Natural killer cell (primary cell): ENCODE measurements around the gene SPRY4. TPM values are rescaled to one million over a fixed set of nuclear protein-coding genes. Genes with fewer than 3 reads are reported as not detected.
"Not testable (repeated sequence)": the region's sequence is repeated elsewhere in the genome, so short reads cannot be mapped to it uniquely, and the experiment has no call there.

Experiments
- ATAC-seq, 3 donors: fragments of 150-1000 bp in 2 of 3; fragments of 200-7000 bp in 1 of 3; cut with Tn5 transposase; 1 replicate in 1 of 3; 2 replicates in 2 of 3; pipeline ENCODE4 v1.10.0; 2021; ENCODE audit warnings: mild to moderate bottlenecking in 2 of 3, moderate library complexity in 2 of 3
- DNase-seq, 2 donors: peaks; one replicate each; pipeline versions ENCODE4 v3.0.0 to v3.0.0-alpha.2; 2013 to 2021; ENCODE audit warnings: mixed read lengths in 1 of 2
- H3K27ac ChIP-seq: one replicate; pipeline ENCODE4 v1.5.1; 2013; ENCODE audit warnings: mild to moderate bottlenecking, low read length
- H3K27me3 ChIP-seq: one replicate; pipeline ENCODE4 v1.6.1; 2013; ENCODE audit warnings: low read length; ENCODE audit not compliant: control insufficient read depth, insufficient read depth
- H3K36me3 ChIP-seq: one replicate; pipeline ENCODE4 v1.6.1; 2013; ENCODE audit warnings: low read length; ENCODE audit not compliant: control insufficient read depth, insufficient read depth
- H3K4me1 ChIP-seq: one replicate; pipeline ENCODE4 v1.6.1; 2013; ENCODE audit warnings: low read length; ENCODE audit not compliant: control insufficient read depth, insufficient read depth
- H3K4me3 ChIP-seq: one replicate; pipeline ENCODE4 v1.5.1; 2013; ENCODE audit warnings: low read length
- H3K9me3 ChIP-seq: one replicate; pipeline ENCODE4 v1.6.1; 2013; ENCODE audit warnings: low read length; ENCODE audit not compliant: control insufficient read depth, insufficient read depth
- H3K27ac Mint-ChIP-seq, 2 donors: one replicate each; pipeline ENCODE4 v1.8.0; 2022; ENCODE audit warnings: mild to moderate bottlenecking in 2 of 2, mixed read lengths in 2 of 2, moderate library complexity in 1 of 2
- H3K27me3 Mint-ChIP-seq, 2 donors: one replicate each; pipeline ENCODE4 v1.8.0; 2022; ENCODE audit warnings: low read depth in 2 of 2, mixed read lengths in 2 of 2
- H3K36me3 Mint-ChIP-seq: one replicate; pipeline ENCODE4 v1.8.0; 2022; ENCODE audit warnings: mixed read lengths
- H3K4me1 Mint-ChIP-seq, 2 donors: one replicate each; pipeline ENCODE4 v1.8.0; 2022; ENCODE audit warnings: mixed read lengths in 2 of 2
- H3K4me3 Mint-ChIP-seq: one replicate; pipeline ENCODE4 v1.8.0; 2022; ENCODE audit warnings: mild to moderate bottlenecking, moderate library complexity, mixed read lengths
- H3K9me3 Mint-ChIP-seq, 2 donors: one replicate each; pipeline ENCODE4 v1.8.0; 2022; ENCODE audit warnings: mixed read lengths in 2 of 2
- CTCF ChIP-seq: fragments of 200-600 bp; IDR thresholded peaks from one replicate; pipeline ENCODE4 v1.8.0; 2022; ENCODE audit warnings: antibody characterized with exemption
- WGBS: methylation state at CpG from one replicate; pipeline ENCODE4 v1.1.7; 2013; ENCODE audit warnings: missing lambda C conversion rate; ENCODE audit not compliant: insufficient coverage; 5-methylcytosine and 5-hydroxymethylcytosine counted together
- intact Hi-C: fragments of 100-400 bp; cut with micrococcal nuclease; formaldehyde crosslinking; loops from one replicate; pipeline ENCODE4 v1.14.2; 2022
- total RNA-seq, 4 donors: library from RNA; stranded (reverse); fragments of 120-200 nt in 1 of 4; gene quantifications; one replicate each; pipeline versions ENCODE4 v1.2.3 to v1.2.4, GENCODE V29; 2013 to 2022

Gene SPRY4
- total RNA-seq, 3 donors from 2014 or later (not counting 1 experiment from before 2014, with no cell fraction given): 0.20 to 1.3 (median 0.40) TPM

GRCh38 chr5:142278627-142279026 lies 46.2 kb downstream of the SPRY4 start:
- Histone ChIP-seq H3K4me3 (no peak overlapping the region), H3K27me3 (no peaks in the 10 kb centered on the region), H3K4me1 (no peaks in the 10 kb centered on the region), H3K9me3 (no peaks in the 10 kb centered on the region), H3K36me3 (no peaks in the 10 kb centered on the region), H3K27ac (no peak overlapping the region)
- DNase-seq (no peak), ATAC-seq (no peak)
- TF ChIP-seq CTCF: no peak
- intact Hi-C loops: no loop called here
- H3K27me3 Mint-ChIP-seq: no peaks in the 10 kb centered on the region
- peaks cover 0 to 4% of the 10 kb centered on the region in 2 donors for H3K4me1 Mint-ChIP-seq
- H3K36me3 Mint-ChIP-seq: no peaks in the 10 kb centered on the region
- WGBS: 100% methylated on average over 1 of the region's 1 CpG
- no peak overlapping the region for H3K4me3 Mint-ChIP-seq
- no peaks in the 10 kb centered on the region for H3K9me3 Mint-ChIP-seq
- no peak overlapping the region for H3K27ac Mint-ChIP-seq

- ATAC-seq (no peak), DNase-seq (no peak)
- H3K4me3 ChIP-seq: no peak overlapping the region
- H3K9me3 Mint-ChIP-seq: no peaks in the 10 kb centered on the region
- no peaks in the 10 kb centered on the region for H3K4me1 ChIP-seq
- no peak overlapping the region for H3K27ac ChIP-seq
- TF ChIP-seq CTCF: no peak
- H3K9me3 ChIP-seq: no peaks in the 10 kb centered on the region
- no peak overlapping the region for H3K4me3 Mint-ChIP-seq
- H3K27me3 ChIP-seq: no peaks in the 10 kb centered on the region
- no peak overlapping the region for H3K27ac Mint-ChIP-seq
- no peaks in the 10 kb centered on the region for H3K27me3 Mint-ChIP-seq
- intact Hi-C loops: no loop called here
- 100% methylated on average over 3 of the region's 3 CpGs for WGBS
- no peaks in the 10 kb centered on the region for H3K36me3 ChIP-seq
- H3K4me1 Mint-ChIP-seq: peaks cover 0 to 4% of the 10 kb centered on the region in 2 donors
- H3K36me3 Mint-ChIP-seq: no peaks in the 10 kb centered on the region
Observed at GRCh38 chr5:142277796-142278195, 47.0 kb downstream of the SPRY4 start.

DNA sequence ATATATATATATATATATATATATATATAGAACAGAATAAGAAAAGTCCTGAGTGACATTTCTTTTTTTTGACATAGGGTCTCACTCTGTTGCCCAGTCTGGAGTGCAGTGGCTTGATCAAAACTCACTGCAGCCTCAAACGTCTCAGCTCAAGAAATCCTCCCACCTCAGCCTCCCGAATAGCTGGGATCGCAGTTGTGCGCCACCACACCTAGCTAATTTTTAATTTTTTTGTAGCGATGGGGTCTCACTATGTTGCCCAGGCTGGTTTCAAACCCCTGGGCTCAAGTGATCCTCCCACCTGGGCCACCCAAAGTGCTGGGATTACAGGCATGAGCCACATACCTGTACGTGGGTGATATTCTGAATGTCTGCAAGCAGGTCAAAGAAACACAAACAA lies 48.3 kb downstream of the SPRY4 start:
- no peak for TF ChIP-seq CTCF
- Mint-ChIP-seq H3K4me1 (peaks cover 0 to 4% of the 10 kb centered on the region in 2 donors), H3K27me3 (no peaks in the 10 kb centered on the region), H3K4me3 (no peak overlapping the region), H3K9me3 (no peaks in the 10 kb centered on the region), H3K27ac (no peak overlapping the region), H3K36me3 (no peaks in the 10 kb centered on the region)
- intact Hi-C loops: no loop called here
- no peaks in the 10 kb centered on the region for H3K4me1 ChIP-seq
- no peak overlapping the region for H3K4me3 ChIP-seq
- no peak overlapping the region for H3K27ac ChIP-seq
- no peaks in the 10 kb centered on the region for H3K36me3 ChIP-seq
- no peak for ATAC-seq
- WGBS: 79% methylated on average over 6 of the region's 6 CpGs
- H3K9me3 ChIP-seq: no peaks in the 10 kb centered on the region
- no peak for DNase-seq
- no peaks in the 10 kb centered on the region for H3K27me3 ChIP-seq

DNA sequence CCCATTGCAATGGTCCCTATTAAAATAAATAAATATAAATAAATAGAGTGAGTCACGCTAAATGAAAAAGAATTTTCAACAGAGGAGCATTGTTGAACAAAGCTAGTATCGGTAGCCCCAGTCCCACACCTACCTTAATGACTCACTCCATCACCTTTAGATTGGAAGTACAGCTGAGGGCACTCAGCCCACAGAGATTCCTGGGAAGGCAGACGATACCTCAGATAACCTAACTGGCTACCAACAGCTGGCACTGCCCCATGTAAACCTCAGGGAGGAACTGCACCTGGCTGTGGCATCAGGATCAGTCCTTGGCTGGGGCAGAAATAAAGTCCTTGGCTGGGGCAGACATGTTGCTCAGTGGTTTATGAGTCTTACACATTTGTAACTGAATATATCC lies 49.3 kb downstream of the SPRY4 start:
- H3K4me1 Mint-ChIP-seq: peaks cover 0 to 4% of the 10 kb centered on the region in 2 donors
- H3K4me3 Mint-ChIP-seq: no peak overlapping the region
- H3K4me1 ChIP-seq: no peaks in the 10 kb centered on the region
- no peaks in the 10 kb centered on the region for H3K9me3 ChIP-seq
- no peak for ATAC-seq
- no peak for DNase-seq
- no peaks in the 10 kb centered on the region for H3K36me3 Mint-ChIP-seq
- 41% methylated on average over 2 of the region's 3 CpGs for WGBS
- intact Hi-C loops: no loop called here
- no peaks in the 10 kb centered on the region for H3K27me3 ChIP-seq
- no peak overlapping the region for H3K27ac ChIP-seq
- no peak for TF ChIP-seq CTCF
- no peaks in the 10 kb centered on the region for H3K36me3 ChIP-seq
- no peak overlapping the region for H3K27ac Mint-ChIP-seq
- no peak overlapping the region for H3K4me3 ChIP-seq
- H3K27me3 Mint-ChIP-seq: peaks cover 0 to 2% of the 10 kb centered on the region in 2 donors
- no peaks in the 10 kb centered on the region for H3K9me3 Mint-ChIP-seq

GRCh38 chr5:142272596-142272995 lies 52.2 kb downstream of the SPRY4 start:
- DNase-seq, H3K27ac ChIP-seq, H3K36me3 ChIP-seq, H3K27ac Mint-ChIP-seq, H3K9me3 Mint-ChIP-seq, H3K27me3 ChIP-seq, intact Hi-C loops, H3K27me3 Mint-ChIP-seq, H3K4me3 ChIP-seq, H3K4me1 ChIP-seq, ATAC-seq, H3K4me3 Mint-ChIP-seq, H3K4me1 Mint-ChIP-seq, H3K36me3 Mint-ChIP-seq, H3K9me3 ChIP-seq: not testable (repeated sequence)
- 85% methylated on average over 5 of the region's 5 CpGs for WGBS

DNA sequence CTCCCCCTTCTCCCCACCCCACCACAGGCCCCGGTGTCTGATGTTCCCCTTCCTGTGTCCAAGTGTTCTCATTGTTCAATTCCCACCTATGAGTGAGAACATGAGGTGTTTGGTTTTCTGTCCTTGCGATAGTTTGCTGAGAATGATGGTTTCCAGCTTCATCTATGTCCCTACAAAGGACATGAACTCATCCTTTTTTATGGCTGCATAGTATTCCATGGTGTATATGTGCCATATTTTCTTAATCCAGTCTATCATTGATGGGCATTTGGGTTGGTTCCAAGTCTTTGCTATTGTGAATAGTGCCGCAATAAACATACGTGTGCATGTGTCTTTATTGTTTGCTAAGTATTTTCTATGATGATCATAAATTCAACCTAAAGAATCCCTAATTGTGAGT lies 60.7 kb downstream of the SPRY4 start:
- H3K27ac Mint-ChIP-seq, ATAC-seq, H3K4me3 ChIP-seq, H3K9me3 ChIP-seq, intact Hi-C loops, H3K4me1 ChIP-seq, H3K27me3 ChIP-seq, H3K4me1 Mint-ChIP-seq, H3K9me3 Mint-ChIP-seq, H3K4me3 Mint-ChIP-seq, H3K27ac ChIP-seq, H3K36me3 Mint-ChIP-seq, H3K36me3 ChIP-seq, H3K27me3 Mint-ChIP-seq, DNase-seq: not testable (repeated sequence)
- WGBS: no CpG with 5 or more reads among the region's 4 CpGs
